OCI-LY7 (cell line): ENCODE measurements around the gene DLG3.

Source experiments
- EZH2phosphoT487 ChIP-seq: fragments of 200-600 bp; sonication (generic); IDR thresholded peaks from 2 replicates; pipeline ENCODE4 v1.6.1; 2018; ENCODE audit warnings: low read depth, borderline replicate concordance, mild to moderate bottlenecking, mixed run types, antibody characterized with exemption, low read length, moderate library complexity, mixed read lengths
- TF ChIP-seq, protein P1 (sequence below): fragments of 200-600 bp; sonication (generic); conservative IDR thresholded peaks from 2 replicates; pipeline ENCODE4 v1.5.1; 2014; ENCODE audit warnings: mild to moderate bottlenecking, antibody characterized with exemption, low read length, moderate library complexity, mixed read lengths

DNA sequence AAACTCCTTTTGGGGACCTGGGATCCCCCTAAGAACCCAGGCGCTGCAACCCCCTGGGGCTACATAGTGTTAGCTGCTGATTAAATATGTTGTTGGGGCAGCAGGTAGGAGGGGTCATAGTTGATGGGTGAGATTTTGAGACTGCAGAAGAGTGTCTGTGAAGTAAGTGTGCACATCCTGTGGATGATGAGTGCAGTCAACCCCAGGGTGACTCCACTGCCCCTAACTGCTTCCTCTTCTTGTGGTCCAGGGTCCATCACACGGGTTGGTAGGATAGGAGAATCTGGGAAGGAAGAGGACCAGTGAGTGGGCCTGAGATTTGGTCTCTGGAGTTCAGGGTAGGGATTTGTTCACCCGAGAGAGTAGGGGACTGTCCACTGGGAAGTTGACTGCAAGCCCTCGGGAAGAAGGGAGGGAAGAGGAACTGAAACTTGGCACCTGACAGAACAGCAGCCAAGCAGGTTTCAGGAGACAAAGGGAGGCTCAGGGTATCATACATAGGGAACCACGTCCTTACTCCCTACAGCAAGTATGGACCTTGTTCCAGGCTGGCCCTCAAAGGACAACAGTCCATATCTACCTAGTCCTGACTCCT, 8.5 kb downstream of the DLG3 start:
- TF ChIP-seq, protein P1, sequence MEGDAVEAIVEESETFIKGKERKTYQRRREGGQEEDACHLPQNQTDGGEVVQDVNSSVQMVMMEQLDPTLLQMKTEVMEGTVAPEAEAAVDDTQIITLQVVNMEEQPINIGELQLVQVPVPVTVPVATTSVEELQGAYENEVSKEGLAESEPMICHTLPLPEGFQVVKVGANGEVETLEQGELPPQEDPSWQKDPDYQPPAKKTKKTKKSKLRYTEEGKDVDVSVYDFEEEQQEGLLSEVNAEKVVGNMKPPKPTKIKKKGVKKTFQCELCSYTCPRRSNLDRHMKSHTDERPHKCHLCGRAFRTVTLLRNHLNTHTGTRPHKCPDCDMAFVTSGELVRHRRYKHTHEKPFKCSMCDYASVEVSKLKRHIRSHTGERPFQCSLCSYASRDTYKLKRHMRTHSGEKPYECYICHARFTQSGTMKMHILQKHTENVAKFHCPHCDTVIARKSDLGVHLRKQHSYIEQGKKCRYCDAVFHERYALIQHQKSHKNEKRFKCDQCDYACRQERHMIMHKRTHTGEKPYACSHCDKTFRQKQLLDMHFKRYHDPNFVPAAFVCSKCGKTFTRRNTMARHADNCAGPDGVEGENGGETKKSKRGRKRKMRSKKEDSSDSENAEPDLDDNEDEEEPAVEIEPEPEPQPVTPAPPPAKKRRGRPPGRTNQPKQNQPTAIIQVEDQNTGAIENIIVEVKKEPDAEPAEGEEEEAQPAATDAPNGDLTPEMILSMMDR: no peak
- TF ChIP-seq EZH2phosphoT487: no peak
